ENCODE results near the gene MBNL1. TPM values are rescaled to one million over a fixed set of nuclear protein-coding genes. Genes with fewer than 3 reads are reported as not detected.

Gene MBNL1
- polyA plus RNA-seq, 1 donor (not counting 4 experiments of a cell fraction or from before 2014, with no cell fraction given): 58.3 TPM

GRCh38 chr3:152261329-152261728 is 7.4 kb upstream of the MBNL1 start:
- FAIRE-seq (no peak), DNase-seq (ENCODE audit: low read depth, low spot score) (no peak)
- H3K9me1 ChIP-seq (ENCODE audit: control insufficient read depth, extremely low read depth, insufficient read depth, low read length): no peaks in the 10 kb centered on the region
- no peak overlapping the region for H2AFZ ChIP-seq (ENCODE audit: control insufficient read depth, low read length)
- no peaks in the 10 kb centered on the region for H3K79me2 ChIP-seq (ENCODE audit: control insufficient read depth, insufficient read depth, low read length)
- no peak overlapping the region for H3K9ac ChIP-seq (ENCODE audit: control insufficient read depth, extremely low read depth, insufficient read depth, low read length)
- peaks cover 19% of the 10 kb centered on the region for H3K4me1 ChIP-seq (ENCODE audit: control insufficient read depth, extremely low read depth, insufficient read depth, low read length)
- no peak for TF ChIP-seq EZH2 (IDR thresholded peaks at IDR 0.05; ENCODE audit: low read length)
- TF ChIP-seq, protein P1, sequence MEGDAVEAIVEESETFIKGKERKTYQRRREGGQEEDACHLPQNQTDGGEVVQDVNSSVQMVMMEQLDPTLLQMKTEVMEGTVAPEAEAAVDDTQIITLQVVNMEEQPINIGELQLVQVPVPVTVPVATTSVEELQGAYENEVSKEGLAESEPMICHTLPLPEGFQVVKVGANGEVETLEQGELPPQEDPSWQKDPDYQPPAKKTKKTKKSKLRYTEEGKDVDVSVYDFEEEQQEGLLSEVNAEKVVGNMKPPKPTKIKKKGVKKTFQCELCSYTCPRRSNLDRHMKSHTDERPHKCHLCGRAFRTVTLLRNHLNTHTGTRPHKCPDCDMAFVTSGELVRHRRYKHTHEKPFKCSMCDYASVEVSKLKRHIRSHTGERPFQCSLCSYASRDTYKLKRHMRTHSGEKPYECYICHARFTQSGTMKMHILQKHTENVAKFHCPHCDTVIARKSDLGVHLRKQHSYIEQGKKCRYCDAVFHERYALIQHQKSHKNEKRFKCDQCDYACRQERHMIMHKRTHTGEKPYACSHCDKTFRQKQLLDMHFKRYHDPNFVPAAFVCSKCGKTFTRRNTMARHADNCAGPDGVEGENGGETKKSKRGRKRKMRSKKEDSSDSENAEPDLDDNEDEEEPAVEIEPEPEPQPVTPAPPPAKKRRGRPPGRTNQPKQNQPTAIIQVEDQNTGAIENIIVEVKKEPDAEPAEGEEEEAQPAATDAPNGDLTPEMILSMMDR (optimal IDR thresholded peaks at IDR 0.05 in 1 of 3, IDR thresholded peaks at IDR 0.05 in 1 of 3, conservative IDR thresholded peaks at IDR 0.05 in 1 of 3; ENCODE audit: extremely low read depth in 1 of 3, insufficient read depth in 2 of 3, low read length in 3 of 3): no peak
- no peaks in the 10 kb centered on the region for H4K20me1 ChIP-seq (ENCODE audit: control insufficient read depth, extremely low read depth, insufficient read depth, low read length)
- dilution Hi-C loops (cut with MboI; ENCODE audit: extremely low pct_ligation_motif_present, low sequenced_read_pairs): no loop called here
- H3K27me3 ChIP-seq (ENCODE audit: control insufficient read depth, extremely low read depth, insufficient read depth, low read length): no peaks in the 10 kb centered on the region
- no peak overlapping the region for H3K27ac ChIP-seq (ENCODE audit: control insufficient read depth, insufficient read depth, low read length)
- no peaks in the 10 kb centered on the region for H3K9me3 ChIP-seq (ENCODE audit: control insufficient read depth, low read depth, low read length)
- no peaks in the 10 kb centered on the region for H3K36me3 ChIP-seq (ENCODE audit: control insufficient read depth in 2 of 2, extremely low read depth in 1 of 2, insufficient read depth in 2 of 2, low read length in 2 of 2)
- no peak overlapping the region for H3K4me2 ChIP-seq (ENCODE audit: control insufficient read depth, extremely low read depth, insufficient read depth, low read depth, low read length)
- H3K4me3 ChIP-seq (ENCODE audit: control insufficient read depth in 2 of 3, extremely low read depth in 1 of 3, insufficient read depth in 2 of 3, low read depth in 1 of 3, low read length in 3 of 3): no peak overlapping the region

GRCh38 chr3:152263711-152264110 is 5.0 kb upstream of the MBNL1 start:
- Histone ChIP-seq H3K4me1 (ENCODE audit: control insufficient read depth, extremely low read depth, insufficient read depth, low read length) (peaks cover 28% of the 10 kb centered on the region), H3K36me3 (ENCODE audit: control insufficient read depth in 2 of 2, extremely low read depth in 1 of 2, insufficient read depth in 2 of 2, low read length in 2 of 2) (no peaks in the 10 kb centered on the region), H3K27me3 (ENCODE audit: control insufficient read depth, extremely low read depth, insufficient read depth, low read length) (no peaks in the 10 kb centered on the region), H3K9me3 (ENCODE audit: control insufficient read depth, low read depth, low read length) (no peaks in the 10 kb centered on the region), H3K4me2 (ENCODE audit: control insufficient read depth, extremely low read depth, insufficient read depth, low read depth, low read length) (no peak overlapping the region), H3K4me3 (ENCODE audit: control insufficient read depth in 2 of 3, extremely low read depth in 1 of 3, insufficient read depth in 2 of 3, low read depth in 1 of 3, low read length in 3 of 3) (no peak overlapping the region), H3K9ac (ENCODE audit: control insufficient read depth, extremely low read depth, insufficient read depth, low read length) (no peak overlapping the region), H3K79me2 (ENCODE audit: control insufficient read depth, insufficient read depth, low read length) (no peaks in the 10 kb centered on the region), H4K20me1 (ENCODE audit: control insufficient read depth, extremely low read depth, insufficient read depth, low read length) (no peaks in the 10 kb centered on the region), H3K27ac (ENCODE audit: control insufficient read depth, insufficient read depth, low read length) (no peak overlapping the region), H3K9me1 (ENCODE audit: control insufficient read depth, extremely low read depth, insufficient read depth, low read length) (no peaks in the 10 kb centered on the region), H2AFZ (ENCODE audit: control insufficient read depth, low read length) (no peak overlapping the region)
- DNase-seq (ENCODE audit: low read depth, low spot score) (no peak), FAIRE-seq (no peak)
- TF ChIP-seq, protein P1 (optimal IDR thresholded peaks at IDR 0.05 in 1 of 3, IDR thresholded peaks at IDR 0.05 in 1 of 3, conservative IDR thresholded peaks at IDR 0.05 in 1 of 3; ENCODE audit: extremely low read depth in 1 of 3, insufficient read depth in 2 of 3, low read length in 3 of 3): no peak
- no peak for TF ChIP-seq EZH2 (IDR thresholded peaks at IDR 0.05; ENCODE audit: low read length)
- dilution Hi-C loops (cut with MboI; ENCODE audit: extremely low pct_ligation_motif_present, low sequenced_read_pairs): no loop called here
